DMS 273 (cell line): ENCODE results near the gene TECTA.

Experiments
- DNase-seq: peaks from one replicate; lab custom pipeline; 2025; ENCODE audit not compliant: unreplicated experiment; lab: John Stamatoyannopoulos, UW

TECTA gene, protein sequence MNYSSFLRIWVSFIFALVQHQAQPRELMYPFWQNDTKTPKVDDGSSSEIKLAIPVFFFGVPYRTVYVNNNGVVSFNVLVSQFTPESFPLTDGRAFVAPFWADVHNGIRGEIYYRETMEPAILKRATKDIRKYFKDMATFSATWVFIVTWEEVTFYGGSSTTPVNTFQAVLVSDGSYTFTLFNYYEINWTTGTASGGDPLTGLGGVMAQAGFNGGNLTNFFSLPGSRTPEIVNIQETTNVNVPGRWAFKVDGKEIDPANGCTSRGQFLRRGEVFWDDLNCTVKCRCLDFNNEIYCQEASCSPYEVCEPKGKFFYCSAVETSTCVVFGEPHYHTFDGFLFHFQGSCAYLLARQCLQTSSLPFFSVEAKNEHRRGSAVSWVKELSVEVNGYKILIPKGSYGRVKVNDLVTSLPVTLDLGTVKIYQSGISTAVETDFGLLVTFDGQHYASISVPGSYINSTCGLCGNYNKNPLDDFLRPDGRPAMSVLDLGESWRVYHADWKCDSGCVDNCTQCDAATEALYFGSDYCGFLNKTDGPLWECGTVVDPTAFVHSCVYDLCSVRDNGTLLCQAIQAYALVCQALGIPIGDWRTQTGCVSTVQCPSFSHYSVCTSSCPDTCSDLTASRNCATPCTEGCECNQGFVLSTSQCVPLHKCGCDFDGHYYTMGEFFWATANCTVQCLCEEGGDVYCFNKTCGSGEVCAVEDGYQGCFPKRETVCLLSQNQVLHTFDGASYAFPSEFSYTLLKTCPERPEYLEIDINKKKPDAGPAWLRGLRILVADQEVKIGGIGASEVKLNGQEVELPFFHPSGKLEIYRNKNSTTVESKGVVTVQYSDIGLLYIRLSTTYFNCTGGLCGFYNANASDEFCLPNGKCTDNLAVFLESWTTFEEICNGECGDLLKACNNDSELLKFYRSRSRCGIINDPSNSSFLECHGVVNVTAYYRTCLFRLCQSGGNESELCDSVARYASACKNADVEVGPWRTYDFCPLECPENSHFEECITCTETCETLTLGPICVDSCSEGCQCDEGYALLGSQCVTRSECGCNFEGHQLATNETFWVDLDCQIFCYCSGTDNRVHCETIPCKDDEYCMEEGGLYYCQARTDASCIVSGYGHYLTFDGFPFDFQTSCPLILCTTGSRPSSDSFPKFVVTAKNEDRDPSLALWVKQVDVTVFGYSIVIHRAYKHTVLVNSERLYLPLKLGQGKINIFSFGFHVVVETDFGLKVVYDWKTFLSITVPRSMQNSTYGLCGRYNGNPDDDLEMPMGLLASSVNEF (N-terminal part only)

DNA sequence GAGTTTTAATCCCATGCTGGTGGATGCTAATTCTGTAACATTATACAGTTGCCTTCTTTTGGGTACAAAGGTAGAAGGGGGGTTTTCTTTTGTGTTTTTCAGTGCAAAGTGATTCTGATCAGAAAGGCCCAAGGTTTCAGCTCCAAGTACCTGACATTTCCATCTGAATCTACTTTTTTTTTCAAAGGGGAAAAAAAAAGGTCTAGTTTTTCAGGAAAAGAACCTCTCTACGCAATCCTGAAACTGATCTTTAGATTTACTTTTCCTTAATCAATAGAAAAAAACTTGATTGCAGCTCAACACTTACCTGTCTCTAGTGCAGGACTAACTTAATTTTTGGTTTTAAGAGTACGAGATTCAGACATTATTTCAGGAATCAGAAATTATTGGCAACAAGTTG, at the start of gene TECTA:
TECTA (plus strand) TSS at position 301 of the 400 bp plus-strand sequence. CDS start 1,423 bp downstream, outside the sequence.
- no peak for DNase-seq

DNA sequence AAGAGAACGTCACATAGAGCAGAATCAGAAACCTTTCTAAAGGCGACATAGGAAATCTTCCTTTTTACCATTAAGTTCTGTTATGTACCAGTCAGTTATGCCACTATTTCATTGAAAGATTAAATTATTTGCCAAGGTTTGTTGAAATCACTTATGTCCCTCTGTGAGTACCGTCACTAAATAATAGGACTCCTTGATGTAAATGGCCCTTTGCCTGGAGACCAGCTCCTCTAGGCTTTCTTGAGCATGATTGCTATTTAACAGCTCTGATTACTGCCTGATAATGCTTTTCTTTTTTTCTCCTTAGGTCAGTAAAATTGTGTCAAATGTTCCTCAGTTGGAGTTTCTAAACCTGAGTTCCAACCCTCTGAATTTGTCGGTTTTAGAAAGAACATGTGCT, 47.8 kb upstream of the TECTA start:
- DNase-seq = no peak

DNA sequence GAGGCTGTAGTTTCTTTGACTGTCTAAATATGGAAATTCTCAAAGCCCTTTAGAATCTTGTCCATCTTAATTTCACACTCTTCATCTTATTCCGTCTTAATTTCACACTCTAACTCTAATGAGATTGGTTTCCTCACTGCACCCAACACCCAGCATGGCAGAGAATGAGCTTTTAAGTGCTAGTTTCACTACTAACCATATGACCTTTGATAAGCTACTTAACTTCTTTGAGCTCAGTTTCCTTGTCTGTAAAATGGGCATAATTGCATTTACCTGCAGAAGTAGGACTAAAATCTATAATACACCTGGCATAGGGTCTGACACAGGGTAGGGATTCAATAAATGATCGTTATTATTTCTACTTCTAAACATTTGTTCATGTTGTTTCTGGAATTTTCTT, 46.8 kb upstream of the TECTA start:
- DNase-seq = no peak

DNA sequence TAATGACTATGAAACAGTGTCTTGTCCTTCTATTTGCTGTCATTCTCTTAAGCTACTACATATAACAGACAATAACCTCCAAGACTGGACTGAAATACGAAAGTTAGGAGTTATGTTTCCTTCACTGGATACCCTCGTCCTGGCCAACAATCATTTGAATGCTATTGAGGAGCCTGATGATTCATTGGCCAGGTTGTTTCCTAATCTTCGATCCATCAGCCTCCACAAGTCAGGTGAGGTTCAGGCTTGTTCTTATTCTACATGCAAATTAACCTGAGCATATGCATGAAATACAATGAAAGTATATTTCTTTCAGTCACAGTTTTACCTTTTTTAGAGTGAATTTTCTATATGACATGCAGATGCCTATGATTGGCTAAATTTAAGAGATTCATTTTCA, 46.0 kb upstream of the TECTA start:
- no peak for DNase-seq

DNA sequence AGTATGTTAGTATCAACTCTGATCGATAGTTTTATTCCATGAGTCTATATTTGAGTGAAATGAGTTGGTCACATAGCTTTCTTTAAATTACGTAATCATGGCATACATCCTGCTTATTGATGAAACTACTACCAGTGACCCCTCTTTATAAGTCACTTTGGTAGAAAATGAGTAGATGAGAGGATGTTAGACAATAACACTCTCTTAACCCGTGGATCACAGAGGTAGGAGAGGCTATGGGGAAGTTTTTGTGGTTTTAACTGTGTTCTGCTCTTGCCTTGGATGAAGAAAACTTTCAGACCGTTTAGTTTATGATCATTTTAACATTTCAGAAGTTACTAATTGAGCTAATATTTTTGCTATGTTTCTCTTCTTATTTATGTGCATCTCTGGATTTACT, 43.1 kb upstream of the TECTA start:
- DNase-seq = no peak

DNA sequence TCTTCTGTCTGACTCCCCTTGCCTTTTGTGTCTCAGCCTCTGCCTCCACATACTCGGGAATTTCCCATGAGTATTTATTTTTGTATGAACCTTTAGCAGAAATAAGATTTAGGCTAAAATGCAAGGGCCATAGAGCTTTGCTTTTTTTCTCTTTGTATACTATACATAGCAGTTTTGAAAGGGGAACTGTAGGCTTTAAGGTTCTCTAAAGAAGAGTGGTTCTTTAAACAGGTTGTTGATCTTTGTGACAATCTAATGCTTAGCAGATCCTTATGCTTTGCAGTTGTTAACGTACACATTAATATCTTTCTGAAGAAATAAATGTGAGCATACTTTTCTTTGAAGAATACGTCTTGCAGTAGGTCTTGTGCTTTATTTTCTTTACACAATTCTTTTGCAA, 42.1 kb upstream of the TECTA start:
- no peak for DNase-seq

DNA sequence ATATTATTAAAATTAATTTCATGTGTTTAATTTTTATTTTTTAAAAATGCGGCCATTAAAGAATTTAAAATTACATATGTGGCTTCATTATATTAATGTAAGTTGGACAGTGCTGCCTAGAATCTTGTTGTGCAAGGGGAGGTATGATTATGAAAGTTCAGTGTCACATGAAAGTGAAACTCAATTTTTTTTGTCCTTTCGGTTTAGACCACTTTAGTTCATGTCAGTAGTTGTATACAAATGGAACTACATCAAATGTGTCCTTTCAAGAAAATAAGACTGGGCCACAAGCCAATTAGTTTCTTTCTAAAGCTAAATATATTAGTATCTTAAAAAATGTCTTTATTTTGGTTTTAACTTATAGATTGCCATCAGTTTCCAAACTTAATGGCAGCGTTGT, 41.4 kb upstream of the TECTA start:
- DNase-seq = no peak

DNA sequence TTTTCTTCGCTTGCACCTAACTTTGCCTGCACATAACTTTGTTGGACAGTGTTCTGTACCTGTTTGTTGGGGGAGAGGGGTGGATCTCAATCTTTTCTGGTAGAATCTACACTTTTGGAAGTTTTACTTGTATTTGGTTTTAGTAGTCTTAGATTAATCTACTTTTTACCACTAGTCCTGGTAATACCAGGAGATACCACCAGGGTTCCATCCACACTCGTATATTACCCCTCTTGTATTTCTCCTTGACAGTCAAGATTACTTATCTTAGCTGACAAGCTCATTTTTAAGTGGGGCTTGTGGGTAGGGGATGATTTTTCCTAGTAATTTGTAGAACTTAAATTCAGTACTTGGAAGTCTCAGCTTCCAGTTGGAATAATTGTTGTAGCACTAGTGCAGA, 37.3 kb upstream of the TECTA start:
- peak; percentile 1 for DNase-seq

DNA sequence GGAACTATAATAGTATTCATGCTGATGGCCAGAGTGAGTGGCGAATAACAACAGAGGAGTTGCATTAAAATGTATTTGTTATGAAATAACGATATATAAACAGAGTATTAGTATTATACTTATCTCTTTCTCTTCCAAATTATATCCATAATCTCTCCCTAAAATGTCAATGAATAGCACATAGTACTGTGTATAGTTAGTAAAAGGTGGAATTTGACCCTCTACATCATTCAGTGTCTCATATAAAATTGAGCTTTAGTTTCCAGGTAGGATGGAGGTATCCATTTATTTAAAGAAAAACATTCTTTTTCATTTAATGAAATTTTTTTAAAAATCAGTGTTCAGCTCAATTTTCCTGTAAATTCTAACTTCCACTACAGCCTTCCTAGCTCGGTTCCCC, 34.4 kb upstream of the TECTA start:
- DNase-seq = no peak

DNA sequence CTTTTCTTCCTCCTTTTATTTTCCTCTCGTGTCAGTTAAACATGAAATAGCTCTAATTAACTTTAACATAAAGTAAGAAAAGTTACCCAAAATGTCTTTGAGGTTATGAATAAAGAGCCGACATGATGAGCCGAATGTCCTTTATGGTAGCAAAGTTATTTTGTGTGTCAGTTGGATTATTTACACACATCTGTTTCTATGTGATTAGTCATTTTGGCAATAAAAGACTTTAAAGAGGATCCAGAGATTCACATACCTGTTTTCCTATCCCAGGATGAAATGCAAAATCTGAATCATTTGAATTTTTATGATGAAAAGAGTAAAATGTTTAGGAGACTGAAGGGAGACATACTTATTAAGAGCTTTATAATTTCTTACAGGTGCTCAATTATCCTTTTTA, 34.0 kb upstream of the TECTA start:
- no peak for DNase-seq

DNA sequence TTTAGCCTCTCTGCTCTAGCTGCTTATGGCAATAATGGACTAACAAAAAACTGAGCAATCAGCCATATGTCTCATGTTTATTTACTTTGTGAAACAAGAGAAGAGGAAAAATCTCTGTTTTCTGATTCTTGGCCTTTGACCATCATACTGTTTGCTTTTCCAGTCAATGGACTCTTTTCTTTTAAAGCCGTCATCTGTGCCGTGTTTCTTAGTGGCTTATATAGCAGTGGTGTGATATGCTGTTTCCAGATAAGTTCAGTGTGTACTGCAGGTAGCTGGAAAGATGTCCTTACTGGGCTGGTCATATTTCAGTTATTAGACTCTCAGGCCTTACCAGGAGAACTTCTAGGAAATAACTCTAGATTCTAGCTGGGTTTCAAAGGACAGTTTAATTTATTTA, 33.6 kb upstream of the TECTA start:
- peak; percentile 37 for DNase-seq

DNA sequence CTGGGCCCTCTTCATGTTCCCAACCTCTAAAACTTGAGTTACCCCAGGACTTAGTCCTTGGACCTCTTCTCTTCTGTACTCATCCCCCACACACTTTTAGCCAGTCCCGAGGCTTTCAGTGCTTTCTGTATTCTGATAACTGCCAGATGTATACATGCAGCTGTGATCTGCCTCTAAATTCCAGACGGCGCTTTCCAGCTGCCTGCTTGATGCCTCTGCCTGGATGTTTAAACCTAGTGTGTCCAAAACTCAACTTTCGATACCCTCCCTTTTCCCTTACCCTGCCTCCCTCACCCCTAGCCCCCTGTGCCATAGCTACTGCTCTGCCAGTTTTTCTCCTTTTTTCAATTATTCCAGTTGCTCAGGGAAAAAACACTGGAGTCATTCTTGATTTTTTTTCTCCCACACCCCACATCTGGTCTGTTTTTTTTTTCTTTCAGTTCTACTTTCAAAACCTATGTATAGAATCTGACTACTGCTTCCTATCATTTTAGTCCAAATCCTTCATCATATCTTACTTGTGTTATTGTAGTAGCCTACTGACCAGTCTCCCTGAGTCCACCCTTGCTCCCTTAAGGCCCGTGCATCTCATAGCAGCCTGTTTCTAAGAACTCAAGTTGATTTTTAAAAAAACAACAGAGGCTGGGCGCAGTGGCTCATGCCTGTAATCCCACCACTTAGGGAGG, 32.9 kb upstream of the TECTA start:
- peak; percentile 3 for DNase-seq

DNA sequence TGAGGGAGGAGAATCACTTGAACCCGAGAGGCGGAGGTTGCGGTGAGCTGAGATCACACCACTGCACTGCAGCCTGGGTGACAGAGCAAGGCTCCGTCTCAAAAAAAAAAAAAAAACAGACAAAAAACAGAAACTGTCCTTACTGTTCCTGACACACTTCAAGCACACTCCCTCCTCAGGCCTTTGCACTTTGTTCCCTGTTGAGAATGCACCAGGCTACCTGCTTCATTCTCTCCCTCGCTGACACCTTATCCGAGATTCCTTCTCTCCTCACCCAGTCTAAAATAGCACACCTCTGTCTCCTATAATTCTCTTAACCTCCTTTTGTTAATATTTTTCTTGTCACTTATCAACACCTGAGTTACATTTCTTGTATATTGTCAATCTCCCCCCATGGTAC, 32.3 kb upstream of the TECTA start:
- DNase-seq = no peak

DNA sequence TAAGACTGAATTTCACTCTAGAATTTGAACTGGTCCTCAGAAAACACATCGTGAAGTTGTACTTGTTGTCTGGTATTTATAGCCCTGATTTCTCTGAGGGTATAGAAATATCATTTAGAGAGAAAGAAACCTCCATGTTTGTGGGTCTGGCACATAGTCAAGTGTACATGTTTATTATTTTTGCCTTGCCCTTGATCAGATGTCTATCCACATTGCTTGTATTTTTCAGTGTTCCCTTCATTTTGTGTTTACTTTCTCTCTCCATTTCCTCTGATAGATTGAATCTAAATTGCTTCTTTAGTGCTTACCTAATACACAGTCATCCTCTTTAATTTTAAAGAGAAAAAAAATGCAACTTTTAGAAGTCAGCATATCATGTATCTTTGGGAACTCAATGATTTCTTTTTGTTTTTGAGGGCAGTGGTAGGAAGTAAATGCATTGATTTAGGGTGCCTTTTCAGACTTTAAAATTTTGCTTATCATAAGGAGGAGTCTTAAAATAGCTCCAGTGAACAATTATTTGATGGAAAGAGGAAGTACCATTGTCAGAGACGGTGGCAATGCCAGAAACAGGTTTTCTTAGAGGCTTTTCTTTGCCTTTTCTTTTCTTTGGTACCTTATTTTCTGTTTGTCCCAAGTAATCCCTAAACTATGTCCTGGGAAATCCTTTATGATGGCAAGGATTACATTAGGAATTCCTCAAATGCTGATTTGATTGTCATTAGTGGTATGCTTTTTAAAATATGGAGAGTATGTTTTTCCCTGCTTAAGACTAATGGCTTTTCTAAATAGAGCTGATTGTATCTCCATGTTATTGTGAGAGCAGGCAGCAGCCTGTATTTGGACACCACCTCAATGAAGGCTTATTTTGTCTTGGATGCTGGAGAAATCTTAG, 29.8 kb upstream of the TECTA start:
- DNase-seq = no peak

DNA sequence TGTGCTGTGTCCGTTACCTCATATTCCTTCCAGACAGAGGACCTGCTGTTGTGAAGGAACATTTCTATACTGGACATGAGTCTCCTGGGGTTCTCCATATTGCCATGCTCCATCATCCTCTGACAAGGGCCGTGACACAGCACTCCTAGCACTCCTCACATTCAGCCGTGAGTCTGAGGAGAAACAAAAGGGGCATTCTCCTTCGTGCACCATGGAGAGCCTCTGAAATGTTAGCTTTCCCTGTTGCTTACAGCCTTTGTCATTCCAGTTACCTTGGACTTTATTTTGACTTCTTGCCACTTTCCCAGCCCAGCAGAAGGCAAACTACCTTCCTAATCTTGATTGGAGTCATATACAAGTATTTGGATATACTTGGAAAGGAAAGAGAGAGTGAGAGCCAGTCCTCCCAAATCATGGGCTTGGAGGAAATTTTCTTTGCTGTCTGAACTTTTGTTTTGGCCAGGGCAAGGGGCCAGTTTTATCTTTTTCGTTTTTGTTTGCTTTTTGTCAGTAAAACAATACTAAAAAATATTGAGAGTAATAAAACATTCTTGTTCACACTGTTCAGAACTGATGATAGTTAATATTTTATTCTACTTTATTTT, 29.1 kb upstream of the TECTA start:
- no peak for DNase-seq

DNA sequence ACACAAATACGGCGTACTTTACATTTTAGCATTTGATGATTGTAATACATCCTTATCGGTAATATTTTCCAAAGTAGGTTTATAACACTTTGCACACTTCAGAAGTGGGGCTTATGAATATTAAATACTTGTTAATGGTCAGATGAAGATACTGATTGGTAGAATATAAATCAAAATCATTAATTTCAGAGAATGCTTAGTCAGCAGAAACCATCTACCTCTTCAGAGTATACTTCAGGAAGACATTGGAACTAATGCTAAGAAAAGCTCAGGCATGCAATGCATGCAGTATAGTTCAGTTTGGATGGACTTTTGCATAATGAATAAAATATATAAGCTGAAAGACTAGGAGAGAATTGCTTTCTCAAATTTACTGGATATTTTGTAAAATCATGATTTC, 19.7 kb upstream of the TECTA start:
- DNase-seq = no peak

DNA sequence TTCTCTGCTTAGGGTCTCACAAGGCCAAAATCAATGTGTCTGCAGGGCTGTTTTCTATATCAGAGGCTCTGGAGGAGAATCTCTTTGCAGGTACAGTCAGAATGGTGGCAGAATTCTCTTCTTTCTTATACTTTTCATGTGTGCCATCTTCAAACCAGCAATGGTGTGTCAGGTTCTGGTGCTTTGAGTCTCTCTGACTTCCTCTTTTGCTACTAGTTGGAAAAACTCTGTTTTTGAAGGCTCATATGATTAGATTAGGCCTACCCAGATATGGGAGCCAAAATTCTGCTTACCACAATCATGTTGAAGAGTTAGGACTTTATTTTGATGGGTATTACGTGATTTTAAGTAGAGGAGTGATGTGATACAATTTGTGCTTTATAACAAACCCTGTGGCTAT, 18.8 kb upstream of the TECTA start:
- DNase-seq = no peak

DNA sequence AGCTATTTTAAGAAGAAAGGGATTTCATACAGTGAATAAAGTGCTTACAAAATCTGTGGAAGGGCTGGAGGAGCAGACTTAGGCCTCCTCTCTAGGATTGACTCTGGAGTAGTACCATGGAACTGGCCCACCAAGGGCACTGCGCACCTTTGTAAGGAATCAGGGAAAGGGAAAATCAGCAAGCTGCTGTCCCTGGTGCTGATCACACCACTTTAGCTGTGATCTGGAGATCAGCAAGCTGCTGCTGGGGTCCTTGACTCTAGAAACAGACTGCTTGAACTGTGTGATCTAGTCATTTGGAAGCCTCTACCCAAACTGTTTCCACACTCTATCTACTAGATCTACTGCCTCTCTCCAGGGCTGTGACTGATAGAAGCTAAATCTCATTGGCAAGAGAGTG, 18.4 kb upstream of the TECTA start:
- DNase-seq = no peak

DNA sequence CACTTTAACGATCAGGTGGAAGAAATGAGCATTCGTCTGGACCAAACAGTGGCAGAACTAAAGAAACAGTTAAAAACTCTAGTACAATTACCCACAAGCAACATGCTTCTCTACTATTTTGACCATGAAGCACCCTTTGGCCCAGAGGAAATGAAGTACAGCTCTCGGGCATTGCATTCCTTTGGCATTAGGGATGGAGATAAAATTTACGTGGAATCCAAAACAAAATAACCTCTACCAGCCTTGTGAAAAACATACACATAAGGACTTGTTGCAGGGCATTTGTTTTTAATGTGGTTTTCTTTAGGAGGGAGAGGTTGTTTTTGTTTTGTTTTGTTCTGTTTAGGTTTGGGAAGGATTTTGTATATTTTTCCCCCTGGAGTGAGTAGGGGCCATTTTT, 14.2 kb upstream of the TECTA start:
- no peak for DNase-seq
